ENCODE results near the gene KLHL17.

- TF ChIP-seq SMC3 (IDR thresholded peaks at IDR 0.05; ENCODE audit: borderline replicate concordance, low read length) (no peak), CTCF (IDR thresholded peaks at IDR 0.05 in 2 of 3, conservative IDR thresholded peaks at IDR 0.05 in 1 of 3; ENCODE audit: control insufficient read depth in 2 of 3, extremely low read depth in 1 of 3, insufficient read depth in 1 of 3, low read depth in 3 of 3, low read length in 3 of 3) (no peak), SP1 (IDR thresholded peaks at IDR 0.05; ENCODE audit: low read depth, low read length) (no peak), POLR2AphosphoS5 (IDR thresholded peaks at IDR 0.05; ENCODE audit: low read length) (no peak), IKZF2 (IDR thresholded peaks at IDR 0.05) (no peak), TAF1 (IDR thresholded peaks at IDR 0.05; ENCODE audit: borderline replicate concordance, low read depth, low read length) (no peak), POLR2A (IDR thresholded peaks at IDR 0.05; ENCODE audit: low read depth, low read length) (no peak), MYB (IDR thresholded peaks at IDR 0.05; ENCODE audit: borderline replicate concordance, low read depth, low read length) (no peak), EZH2 (IDR thresholded peaks at IDR 0.05; ENCODE audit: borderline replicate concordance, control insufficient read depth, low read depth, low read length) (no peak), RCOR1 (conservative IDR thresholded peaks at IDR 0.05; ENCODE audit: low read depth, low read length) (no peak), BCL11A (IDR thresholded peaks at IDR 0.05; ENCODE audit: low read depth, low read length) (no peak), RAD21 (IDR thresholded peaks at IDR 0.05; ENCODE audit: insufficient read depth, low read depth, low read length) (no peak)
- TF ChIP-seq, protein P1, sequence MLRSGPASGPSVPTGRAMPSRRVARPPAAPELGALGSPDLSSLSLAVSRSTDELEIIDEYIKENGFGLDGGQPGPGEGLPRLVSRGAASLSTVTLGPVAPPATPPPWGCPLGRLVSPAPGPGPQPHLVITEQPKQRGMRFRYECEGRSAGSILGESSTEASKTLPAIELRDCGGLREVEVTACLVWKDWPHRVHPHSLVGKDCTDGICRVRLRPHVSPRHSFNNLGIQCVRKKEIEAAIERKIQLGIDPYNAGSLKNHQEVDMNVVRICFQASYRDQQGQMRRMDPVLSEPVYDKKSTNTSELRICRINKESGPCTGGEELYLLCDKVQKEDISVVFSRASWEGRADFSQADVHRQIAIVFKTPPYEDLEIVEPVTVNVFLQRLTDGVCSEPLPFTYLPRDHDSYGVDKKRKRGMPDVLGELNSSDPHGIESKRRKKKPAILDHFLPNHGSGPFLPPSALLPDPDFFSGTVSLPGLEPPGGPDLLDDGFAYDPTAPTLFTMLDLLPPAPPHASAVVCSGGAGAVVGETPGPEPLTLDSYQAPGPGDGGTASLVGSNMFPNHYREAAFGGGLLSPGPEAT (IDR thresholded peaks at IDR 0.05; ENCODE audit: low read depth), result no peak
Measured at GRCh38 chr1:995665-996633, 35.6 kb downstream of the KLHL17 start.
